K562 (cell line): ENCODE measurements around the gene HEXIM2.

ENCODE experiments used
- CREB1 ChIP-seq, 2 experiments: sonication (generic) in 1 of 2; formaldehyde crosslinking in 1 of 2; IDR thresholded peaks; 2 replicates each; pipeline versions ENCODE4 v1.6.1 to v1.8.0; 2012 to 2022; ENCODE audit warnings: inconsistent platforms in 1 of 2, mild to moderate bottlenecking in 1 of 2, missing genetic modification reagents in 1 of 2, moderate library complexity in 1 of 2
- GATA2 ChIP-seq: sonication (generic); formaldehyde crosslinking; IDR thresholded peaks from 2 replicates; pipeline ENCODE4 v1.4.0; 2020; ENCODE audit warnings: mild to moderate bottlenecking, missing genetic modification reagents
- MAZ ChIP-seq, 2 experiments: fragments of 450-650 bp in 1 of 2; sonication (generic) in 1 of 2; formaldehyde crosslinking; IDR thresholded peaks in 1 of 2; conservative IDR thresholded peaks in 1 of 2; 2 replicates each; pipeline versions ENCODE4 v1.4.0 to v1.5.0; 2020; ENCODE audit warnings: mild to moderate bottlenecking in 1 of 2, missing genetic modification reagents in 1 of 2
- RAD21 ChIP-seq, 2 experiments: fragments of 250-450 bp in 1 of 2; fragments of 450-650 bp in 1 of 2; sonication (Bioruptor Pico) in 1 of 2; formaldehyde crosslinking in 1 of 2; IDR thresholded peaks in 1 of 2; conservative IDR thresholded peaks in 1 of 2; 2 replicates each; pipeline versions ENCODE4 v1.4.0 to v1.8.0; 2020 to 2022; ENCODE audit warnings: mild to moderate bottlenecking in 2 of 2, moderate library complexity in 1 of 2
- SAFB ChIP-seq: fragments of 200-400 bp; formaldehyde crosslinking; IDR thresholded peaks from 2 replicates; pipeline ENCODE4 v1.6.1; 2017; ENCODE audit warnings: low read depth, low read length, borderline replicate concordance
- SMARCC2 ChIP-seq: fragments of 450-650 bp; IDR thresholded peaks from 2 replicates; pipeline ENCODE4 v1.6.1; 2017; ENCODE audit warnings: antibody characterized with exemption, moderate library complexity, mild to moderate bottlenecking, low read depth
- ZNF75A ChIP-seq: fragments of 450-650 bp; formaldehyde crosslinking; IDR thresholded peaks from 2 replicates; pipeline ENCODE4 v1.4.0; 2020; ENCODE audit warnings: mild to moderate bottlenecking
- TF ChIP-seq, protein P1 (sequence below), 3 experiments: IDR thresholded peaks in 2 of 3; conservative IDR thresholded peaks in 1 of 3; 2 replicates each; pipeline ENCODE4 v1.5.1; 2011 to 2012; ENCODE audit warnings: low read length in 3 of 3, mild to moderate bottlenecking in 3 of 3, control low read depth in 2 of 3, improper control_type of control experiment in 1 of 3, inconsistent platforms in 1 of 3, low read depth in 1 of 3, mixed read lengths in 1 of 3, moderate library complexity in 1 of 3; ENCODE audit not compliant: insufficient read depth in 2 of 3

DNA sequence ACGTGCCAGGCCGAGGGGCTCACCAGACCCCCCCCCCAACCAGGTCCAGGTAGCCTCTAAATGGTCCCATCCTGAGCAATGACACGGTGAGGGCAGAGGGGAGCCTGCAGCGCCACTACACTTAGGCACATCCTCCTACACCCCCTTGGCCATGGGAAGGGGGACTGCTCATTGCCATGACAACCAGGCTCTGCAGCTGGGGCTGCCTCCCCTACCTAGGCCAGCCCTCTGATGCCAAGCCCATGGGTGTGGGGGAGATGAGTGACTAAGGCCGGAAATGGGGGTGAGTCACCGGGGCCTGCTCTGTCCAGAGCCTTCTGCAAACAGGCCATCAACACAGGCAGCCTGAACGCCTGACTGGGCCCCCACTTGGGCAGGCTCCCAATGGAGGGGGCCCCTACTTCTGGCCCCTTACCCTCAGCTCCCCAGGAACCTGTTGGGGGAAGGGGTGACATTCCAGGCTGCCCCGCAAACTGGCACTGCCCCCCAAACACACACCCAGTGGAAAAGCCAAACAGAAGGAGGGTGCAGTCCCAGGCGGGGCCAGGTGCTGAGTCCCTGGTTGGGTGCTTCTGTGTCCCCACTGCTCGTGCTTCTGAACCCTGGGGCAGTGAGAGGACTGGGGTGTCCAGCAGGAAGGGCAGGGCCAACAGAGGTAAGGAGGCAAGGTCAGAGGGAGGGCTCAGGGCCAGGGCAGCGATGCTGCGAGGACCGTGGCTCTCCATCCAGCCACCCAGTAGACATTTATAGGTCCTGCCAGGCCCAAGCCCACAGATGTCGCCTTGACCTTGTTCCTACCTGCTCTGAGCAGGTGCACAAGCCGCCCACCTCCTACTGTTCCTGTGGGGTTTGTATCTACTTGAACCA is 37.5 kb upstream of the HEXIM2 start:
- TF ChIP-seq SMARCC2 (peak; percentile 79), GATA2 (CRISPR knock-in tag) (0 out of 2 replicates have a peak, but pooled peaks have one; percentile 32), SAFB (no peak), RAD21 (CRISPR knock-in tag; conservative IDR thresholded peaks at IDR 0.05 in 1 of 2, IDR thresholded peaks at IDR 0.05 in 1 of 2) (no peak), CREB1 (IDR thresholded peaks at IDR 0.05) (no peak; the same call in 1 of the 2 replicates), CREB1 (CRISPR knock-in tag; IDR thresholded peaks at IDR 0.05) (no peak), ZNF75A (CRISPR knock-in tag) (no peak), MAZ (CRISPR knock-in tag; conservative IDR thresholded peaks at IDR 0.05 in 1 of 2, IDR thresholded peaks at IDR 0.05 in 1 of 2) (peak; percentile 40 to 69; a peak in 3 of 4 replicates)
- TF ChIP-seq, protein P1, sequence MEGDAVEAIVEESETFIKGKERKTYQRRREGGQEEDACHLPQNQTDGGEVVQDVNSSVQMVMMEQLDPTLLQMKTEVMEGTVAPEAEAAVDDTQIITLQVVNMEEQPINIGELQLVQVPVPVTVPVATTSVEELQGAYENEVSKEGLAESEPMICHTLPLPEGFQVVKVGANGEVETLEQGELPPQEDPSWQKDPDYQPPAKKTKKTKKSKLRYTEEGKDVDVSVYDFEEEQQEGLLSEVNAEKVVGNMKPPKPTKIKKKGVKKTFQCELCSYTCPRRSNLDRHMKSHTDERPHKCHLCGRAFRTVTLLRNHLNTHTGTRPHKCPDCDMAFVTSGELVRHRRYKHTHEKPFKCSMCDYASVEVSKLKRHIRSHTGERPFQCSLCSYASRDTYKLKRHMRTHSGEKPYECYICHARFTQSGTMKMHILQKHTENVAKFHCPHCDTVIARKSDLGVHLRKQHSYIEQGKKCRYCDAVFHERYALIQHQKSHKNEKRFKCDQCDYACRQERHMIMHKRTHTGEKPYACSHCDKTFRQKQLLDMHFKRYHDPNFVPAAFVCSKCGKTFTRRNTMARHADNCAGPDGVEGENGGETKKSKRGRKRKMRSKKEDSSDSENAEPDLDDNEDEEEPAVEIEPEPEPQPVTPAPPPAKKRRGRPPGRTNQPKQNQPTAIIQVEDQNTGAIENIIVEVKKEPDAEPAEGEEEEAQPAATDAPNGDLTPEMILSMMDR (IDR thresholded peaks at IDR 0.05 in 2 of 3, conservative IDR thresholded peaks at IDR 0.05 in 1 of 3; ENCODE audit: insufficient read depth in 2 of 3, low read depth in 1 of 3, low read length in 3 of 3): no peak
